ENCODE results near the gene RASSF3.
"Not testable (repeated sequence)": the region's sequence is repeated elsewhere in the genome, so short reads cannot be mapped to it uniquely, and the experiment has no call there.

Gene RASSF3

DNA sequence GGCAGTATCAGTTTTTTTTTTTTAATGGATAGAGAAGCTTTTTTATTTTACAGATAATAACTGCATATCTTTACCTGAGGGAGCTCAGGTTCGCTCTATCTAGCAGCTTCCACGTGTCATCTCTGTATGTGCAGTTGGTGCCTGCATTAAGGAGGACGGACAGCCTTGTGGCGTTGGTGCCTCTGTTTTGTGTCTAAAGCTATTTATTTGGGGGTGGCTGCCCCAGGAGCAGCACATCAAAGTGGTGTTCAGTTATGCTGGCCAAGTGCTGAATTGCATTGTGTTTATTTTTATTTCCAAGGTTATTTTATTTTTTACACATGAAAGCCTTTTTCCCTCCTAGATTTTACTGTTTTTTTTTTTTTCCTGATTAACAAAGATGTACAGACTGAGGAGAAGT, 59.7 kb downstream of the RASSF3 start:
- no peak for DNase-seq (ENCODE audit: low read depth)

DNA sequence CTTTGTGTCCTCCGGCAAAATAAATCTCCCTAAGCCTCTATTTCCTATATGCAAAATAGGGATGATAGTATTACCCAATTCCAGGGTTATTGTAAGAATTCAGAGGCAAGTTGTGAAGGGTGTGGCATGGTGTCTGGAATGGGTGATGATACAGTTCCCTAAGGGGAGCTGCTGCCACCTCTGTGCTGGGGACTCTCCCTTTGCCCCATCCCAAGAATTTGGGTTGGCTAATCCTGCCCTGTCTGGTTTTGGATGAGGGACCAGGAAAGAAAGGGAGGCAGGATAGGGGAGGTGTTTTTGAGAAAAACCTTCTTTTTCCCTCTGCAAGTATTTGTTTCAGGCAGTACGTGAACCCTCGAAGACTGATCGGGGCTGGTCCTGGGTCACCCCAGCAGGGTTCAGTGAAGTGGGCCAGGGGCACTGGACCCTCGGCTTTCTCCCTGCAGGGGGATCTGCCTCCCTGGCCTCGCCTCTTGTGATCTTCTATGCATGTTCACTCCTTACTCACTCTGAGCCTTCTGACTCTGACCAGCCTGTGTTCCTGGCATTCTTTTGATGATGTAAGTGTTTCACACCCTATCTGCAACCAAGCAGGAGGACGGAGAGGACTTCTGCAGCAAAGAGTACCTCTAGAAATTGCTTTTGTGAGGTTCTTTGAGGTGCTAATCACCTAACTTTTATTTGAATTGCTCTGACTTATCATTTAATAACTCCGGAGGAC, 60.8 kb downstream of the RASSF3 start:
- DNase-seq (ENCODE audit: low read depth): no peak

DNA sequence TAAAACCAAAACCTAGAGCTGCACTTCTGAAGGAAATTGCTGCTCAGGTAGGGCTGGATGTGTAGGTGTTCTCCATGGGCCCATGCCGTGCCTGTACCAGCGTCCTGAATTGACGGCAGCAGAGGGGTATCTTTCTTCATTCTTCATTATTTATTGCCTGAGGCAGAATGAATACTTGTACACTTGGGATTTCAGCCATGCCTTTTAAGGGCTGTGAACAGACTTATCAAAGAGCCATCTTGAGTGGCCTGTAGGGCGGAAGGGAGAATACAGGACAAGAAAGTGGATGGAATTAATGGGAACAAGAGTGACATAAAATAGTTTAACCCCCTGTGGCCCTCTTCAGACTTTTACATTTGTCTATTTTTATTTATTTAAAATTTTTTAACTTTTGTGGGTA, 61.4 kb downstream of the RASSF3 start:
- no peak for DNase-seq (ENCODE audit: low read depth)

DNA sequence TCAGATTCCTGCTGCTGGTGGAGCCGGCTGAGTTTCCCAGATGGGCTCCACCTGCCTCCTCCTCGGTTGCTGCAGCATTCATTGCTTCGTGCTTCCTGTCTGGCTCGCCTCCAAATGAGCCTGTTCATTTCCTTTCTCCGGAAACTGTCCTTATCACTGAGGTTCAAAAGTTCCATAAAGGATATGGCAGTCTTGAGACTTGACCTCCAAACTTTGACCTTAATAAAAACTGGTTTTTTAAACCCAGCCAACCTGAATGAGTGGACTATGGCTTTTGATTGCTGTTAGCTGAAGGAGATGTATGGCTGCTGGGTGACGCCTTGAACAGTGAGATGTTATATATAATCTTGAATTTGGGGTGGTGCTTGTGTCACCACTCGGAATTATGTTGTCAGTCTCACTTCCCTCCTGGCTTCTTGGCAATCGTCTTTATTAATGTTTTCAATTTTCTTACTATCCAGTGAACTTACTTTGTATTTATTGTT, 62.7 kb downstream of the RASSF3 start:
- DNase-seq (ENCODE audit: low read depth): no peak

DNA sequence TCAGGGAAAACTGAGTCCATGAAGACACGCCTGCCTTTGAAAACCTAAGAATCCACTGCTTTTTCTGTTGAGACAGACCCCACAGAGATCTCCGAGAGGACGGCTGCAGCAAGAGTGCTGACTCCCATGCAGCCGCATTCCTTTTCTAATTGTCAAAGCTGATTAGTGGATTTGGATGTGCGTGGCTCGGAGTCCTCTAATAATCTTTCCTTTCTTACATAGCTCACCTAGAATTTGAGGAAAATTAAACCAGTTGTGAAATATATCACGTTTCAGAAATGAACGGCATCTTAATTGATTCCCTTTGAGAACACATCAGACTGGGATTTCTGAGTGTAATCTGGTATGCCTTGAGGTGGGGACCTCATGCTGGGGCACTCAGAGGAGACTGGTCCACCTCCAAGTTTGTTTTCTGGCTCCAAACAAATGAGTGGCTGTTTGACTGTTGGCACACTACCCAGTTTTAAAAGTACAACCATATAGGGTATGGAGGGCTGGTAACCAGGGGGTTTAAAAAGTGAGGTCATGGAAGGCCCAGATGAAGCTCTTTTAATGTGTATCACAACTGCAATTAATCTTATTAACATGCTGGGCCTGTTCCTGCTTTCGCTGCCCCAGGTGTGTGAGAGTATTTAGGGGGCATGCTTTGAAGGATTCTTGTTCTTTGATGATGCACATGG, 63.3 kb downstream of the RASSF3 start:
- no peak for DNase-seq (ENCODE audit: low read depth)

DNA sequence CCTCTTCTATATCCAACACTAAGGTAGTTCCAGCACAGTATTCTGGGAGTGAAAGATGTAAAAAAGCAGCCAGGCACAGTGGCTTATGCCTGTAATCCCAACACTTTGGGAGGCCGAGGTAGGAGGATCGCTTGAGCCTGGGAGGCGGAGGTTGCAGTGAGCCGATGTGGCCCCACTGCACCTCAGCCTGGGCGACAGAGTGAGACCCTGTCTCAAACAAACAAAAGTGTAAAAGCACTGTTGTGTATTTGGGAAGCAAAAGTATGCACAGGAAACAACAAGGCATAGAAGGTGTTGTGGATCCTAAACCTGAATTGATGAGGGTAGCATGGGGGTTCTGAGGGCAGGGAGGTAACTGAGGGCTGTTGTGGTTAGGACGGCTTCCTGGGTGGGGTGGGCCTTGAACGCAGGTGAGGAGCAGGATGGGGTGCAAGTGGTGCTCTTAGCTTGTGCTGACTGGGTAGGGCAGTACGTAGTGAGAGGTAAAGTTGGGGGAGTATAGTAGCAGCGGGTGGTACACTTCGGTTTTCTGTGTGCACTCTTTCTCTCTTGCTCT, 64.2 kb downstream of the RASSF3 start:
- DNase-seq (ENCODE audit: low read depth): peak; percentile 40

DNA sequence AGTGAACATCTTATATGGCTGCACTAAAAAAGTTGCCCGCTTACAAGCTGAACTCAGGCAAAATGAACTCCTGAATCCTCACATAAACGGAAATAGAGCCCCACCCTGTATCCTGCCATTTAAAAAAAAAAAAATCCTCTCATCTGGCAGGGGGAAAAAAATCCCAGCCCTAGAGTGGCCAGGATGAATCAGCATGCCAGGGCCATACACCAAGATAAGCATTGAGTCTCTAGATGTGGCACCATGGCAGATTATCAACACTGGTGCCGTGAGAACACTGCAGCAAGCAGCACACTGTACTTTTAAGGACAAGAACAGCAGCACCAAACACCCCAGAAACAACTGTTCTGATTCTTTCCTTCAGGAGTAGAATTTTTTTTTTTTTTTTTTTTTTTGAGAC, 65.5 kb downstream of the RASSF3 start:
- no peak for DNase-seq (ENCODE audit: low read depth)

DNA sequence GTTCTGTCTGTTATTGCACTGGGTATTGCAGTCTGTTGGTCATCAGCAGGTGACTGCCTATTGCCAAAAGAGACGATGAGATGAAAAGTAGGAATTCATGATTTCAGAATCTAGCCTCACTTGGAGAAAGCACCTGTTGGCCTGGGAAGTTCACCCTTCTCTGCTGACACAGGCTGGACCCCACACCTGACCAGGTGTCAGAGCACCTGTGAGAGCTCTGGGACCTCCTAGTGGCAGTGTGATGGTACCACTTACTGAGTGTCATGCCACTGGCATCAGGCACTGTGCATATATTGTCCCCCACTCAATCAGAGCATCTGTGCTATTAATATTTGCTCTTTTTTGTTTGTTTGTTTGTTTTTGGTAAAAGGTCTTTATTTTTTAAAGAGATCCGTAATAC, 68.0 kb downstream of the RASSF3 start:
- DNase-seq (ENCODE audit: low read depth): no peak

DNA sequence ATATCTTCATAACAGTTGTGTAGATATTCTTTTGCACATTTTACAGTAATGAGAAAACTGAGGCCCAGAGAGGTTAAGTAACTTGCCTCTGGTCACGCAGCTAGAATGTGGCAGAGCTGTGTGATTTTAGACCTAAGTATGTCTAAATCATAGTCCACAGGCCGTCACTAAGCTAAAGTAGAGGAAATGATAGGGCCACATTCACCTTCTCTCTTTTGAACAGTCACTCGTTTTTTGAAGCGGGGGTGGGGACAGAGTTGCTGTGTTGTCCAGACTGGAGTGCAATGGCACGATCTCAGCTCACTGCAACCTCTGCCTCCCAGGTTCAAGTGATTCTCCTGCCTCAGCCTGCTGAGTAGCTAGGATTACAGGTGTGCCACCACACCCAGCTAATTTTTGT, 68.5 kb downstream of the RASSF3 start:
- DNase-seq (ENCODE audit: low read depth): no peak

DNA sequence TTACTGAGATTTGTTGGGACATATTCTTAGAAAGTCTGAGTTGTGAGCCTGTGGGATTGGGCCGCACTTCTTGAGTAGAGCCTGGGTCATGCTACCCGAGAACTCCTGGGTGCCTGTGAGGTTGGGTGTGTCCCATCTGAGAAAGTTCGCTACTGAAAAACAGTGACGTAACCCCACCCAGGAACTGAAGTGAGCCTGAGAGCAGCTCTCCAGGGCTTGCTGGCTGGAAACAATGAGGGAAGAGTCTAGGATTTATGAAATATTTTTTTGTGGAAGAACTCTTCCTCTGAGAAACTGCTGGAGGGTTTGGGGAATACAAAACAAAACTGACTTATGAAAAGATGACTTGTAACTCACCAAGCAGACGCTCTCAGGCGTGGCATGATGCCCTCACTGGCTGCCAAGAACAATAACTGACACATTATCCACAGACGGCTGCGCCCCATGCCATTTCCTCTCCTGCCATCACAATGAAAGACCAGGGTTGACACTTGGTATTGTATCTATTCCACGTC, 69.2 kb downstream of the RASSF3 start:
- peak; percentile 39 for DNase-seq (ENCODE audit: low read depth)

DNA sequence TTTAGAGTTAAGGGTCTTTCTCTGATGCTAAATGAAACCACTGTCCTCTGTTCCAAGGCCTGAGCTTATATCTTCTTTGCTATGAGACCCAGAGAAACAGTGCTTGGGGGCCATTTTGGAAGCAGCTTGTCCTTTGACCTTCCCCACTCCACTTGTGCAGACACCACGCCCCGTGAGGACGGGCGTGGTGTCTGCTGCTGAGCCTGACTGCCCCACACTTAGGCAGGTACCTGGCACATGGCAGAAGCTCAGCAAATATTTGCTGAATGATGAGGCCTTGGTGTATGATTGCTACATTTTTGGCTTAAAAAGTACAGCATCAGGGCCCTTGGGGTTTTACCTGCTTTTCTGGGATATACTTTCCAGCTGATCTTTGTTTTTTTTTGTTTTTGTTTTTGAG, 69.9 kb downstream of the RASSF3 start:
- no peak for DNase-seq (ENCODE audit: low read depth)

DNA sequence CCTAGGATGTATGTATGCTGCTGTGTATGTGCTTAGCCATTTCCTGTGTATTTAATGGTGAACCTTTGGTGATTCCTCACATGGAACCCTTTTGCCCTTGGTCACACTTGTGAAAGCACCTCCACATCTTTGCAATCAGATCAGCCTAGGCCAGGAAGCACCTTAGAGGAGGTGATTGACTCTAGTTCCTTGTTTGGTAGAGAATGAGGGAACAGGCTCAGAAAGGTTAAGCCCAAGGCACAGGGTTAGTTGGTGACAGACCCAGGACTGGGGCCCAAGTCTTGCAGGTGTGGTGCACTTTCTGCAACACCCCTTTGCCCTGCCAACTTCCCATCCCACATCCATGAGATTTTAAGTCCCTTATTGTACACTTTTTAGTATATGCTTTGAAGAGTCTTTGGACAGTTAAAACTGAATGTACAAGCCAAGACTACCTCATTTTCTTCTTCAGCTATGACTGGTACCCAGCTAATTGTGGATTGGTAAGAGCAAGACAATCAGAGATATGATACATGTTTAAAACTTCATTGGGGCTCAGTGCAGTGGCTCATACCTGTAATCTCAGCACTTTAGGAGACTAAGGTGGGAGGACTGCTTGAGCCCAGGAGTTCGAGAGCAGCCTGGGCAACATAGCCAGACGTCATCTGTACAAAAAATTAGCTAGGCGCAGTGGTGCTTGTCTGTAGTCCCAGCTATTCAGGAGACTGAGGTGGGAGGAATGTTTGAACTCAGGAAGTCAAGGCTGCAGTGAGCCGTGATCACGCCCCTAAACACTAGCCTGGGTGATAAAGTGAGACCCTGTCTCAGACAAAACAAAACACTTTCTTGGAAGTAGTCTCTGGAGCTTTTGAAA, 71.1 kb downstream of the RASSF3 start:
- no peak for DNase-seq (ENCODE audit: low read depth)

DNA sequence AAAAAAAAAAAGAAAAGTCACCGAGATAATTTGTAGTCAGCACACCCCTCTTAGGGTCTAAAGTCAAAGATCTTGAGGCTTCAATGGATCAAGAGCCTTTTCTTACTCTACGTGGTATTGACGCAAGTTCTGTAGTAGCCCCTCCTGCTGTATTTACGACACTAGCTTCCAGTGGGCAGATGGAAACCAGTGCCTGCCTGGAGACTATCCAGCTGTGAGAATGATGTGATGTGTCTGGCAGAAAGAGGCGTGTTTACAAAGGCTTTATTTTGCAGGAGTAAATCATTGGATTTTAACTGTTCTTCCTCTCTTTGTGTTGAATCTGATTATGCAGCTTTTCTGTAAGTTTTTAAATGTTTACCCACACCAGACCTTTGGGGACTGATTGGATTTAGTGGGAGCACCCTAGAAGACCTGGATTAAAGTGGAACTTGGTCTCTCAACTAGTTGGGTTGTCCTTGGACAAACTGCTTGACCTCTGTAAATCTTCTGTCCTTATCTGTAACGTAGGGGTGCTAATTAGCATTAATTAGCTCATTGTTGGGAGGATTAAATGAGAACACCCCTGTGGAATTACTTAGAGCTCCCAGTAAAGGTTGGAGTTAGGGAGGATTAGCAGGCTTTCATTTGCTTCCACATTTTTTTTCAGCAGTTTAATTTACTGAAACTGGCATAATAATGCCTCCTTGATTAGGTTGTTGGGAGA, 72.4 kb downstream of the RASSF3 start:
- no peak for DNase-seq (ENCODE audit: low read depth)

DNA sequence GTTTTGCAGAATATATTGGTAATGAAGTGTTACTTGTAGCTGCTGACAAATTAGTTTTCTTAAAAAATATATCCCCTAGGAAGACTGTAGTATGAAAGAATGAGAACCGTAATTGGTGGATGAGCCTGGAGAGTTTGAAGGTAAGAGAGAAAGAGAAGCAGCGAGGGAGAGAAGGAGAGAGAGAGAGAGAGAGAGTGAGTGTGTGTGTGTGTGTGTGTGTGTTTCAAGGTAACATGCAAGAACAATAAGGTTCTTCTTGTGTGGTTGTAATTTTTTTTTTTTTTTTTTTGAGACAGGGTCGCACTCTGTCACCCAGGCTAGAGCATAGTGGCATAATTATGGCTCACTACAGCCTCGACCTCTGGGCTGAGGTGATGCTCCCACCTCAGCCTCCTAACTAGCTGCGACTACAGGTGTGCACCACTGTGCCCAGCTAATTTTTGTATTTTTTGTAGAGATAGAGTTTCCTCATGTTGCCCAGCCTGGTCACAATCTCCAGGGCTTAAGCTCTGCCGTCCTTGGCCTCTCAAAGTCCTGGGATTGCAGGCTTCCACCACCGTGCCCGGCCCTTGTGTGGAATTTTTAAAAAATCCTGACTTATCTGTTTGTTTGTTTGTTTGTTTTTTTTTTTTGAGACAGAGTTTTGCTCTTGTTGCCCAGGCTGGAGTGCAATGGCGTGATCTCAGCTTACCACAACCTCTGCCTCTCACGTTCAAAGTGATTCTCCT, 73.7 kb downstream of the RASSF3 start:
- no peak for DNase-seq (ENCODE audit: low read depth)

DNA sequence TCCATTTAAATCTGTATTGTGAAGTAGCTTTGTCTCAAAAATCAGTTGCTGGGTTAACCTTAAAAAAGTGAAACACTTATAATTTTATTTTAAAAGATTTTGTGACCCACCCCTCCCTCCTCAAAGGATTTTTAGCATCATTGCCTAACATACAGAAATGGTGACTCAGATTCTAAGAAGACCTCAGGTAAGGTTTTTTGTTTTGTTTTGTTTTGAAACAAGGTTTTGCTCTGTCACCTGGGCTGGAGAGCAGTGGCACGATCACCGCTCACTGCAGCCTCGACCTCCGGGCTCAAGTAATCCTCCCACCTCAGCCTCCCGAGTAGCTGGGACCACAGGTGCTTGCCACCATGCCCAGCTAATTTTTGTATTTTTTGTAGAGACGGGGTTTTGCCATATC, 74.8 kb downstream of the RASSF3 start:
- DNase-seq (ENCODE audit: low read depth): no peak

DNA sequence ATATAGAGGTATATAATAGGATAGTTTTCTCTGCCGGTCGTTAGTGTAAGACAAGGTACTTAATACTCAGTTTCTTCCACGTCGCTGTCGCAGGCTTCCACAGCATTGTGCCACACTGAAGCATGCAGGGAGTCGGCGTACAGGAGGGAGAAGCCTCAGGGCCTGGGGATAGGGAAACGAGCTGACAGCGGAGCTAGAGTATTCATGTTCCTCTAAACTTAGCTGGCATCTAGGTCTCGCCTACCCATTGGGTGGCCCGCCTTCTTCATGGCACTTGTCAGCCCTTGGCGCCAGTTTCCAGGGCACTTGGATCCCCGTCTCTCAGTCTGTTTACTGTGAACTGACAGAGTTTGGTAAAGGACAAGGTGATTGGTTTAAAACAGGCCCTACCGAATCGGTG, 75.3 kb downstream of the RASSF3 start:
- no peak for DNase-seq (ENCODE audit: low read depth)

DNA sequence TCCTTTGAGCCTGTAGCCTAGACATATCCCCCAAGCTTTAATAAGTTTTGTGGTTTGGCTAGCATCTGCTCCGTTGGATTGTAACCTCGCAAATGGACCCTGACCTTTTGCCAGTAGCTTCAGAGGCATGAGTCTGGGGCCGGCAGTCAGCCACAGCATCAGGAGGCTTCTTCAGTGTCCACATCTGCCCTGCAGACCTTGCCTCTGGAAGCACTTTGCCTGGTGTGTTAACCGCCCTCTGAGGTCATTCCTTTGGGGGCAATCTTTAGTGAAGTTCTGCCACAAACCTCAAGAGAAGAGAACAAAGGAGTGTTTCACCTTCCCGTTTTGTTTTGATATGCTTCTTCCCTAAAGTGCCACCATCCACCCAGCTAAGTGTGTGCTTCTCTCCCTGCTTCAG, 77.5 kb downstream of the RASSF3 start:
- no peak for DNase-seq (ENCODE audit: low read depth)

DNA sequence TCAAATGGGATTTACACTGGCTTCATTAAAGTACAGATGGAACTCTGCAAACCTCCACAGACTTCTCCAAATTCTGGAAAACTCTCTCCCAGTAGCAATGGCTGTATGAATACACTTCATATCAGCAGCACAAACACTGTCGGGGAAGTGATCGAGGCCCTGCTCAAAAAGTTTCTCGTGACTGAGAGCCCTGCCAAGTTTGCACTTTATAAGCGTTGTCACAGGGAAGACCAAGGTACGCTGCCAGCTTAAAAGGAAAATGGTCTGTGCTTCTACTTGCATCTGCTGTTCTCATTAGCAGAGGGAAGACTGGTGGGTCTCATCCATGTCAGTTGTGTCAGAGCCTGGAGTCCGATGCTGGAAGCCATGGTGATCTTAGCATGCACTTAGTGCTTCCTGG, 77.9 kb downstream of the RASSF3 start:
- DNase-seq (ENCODE audit: low read depth): no peak

DNA sequence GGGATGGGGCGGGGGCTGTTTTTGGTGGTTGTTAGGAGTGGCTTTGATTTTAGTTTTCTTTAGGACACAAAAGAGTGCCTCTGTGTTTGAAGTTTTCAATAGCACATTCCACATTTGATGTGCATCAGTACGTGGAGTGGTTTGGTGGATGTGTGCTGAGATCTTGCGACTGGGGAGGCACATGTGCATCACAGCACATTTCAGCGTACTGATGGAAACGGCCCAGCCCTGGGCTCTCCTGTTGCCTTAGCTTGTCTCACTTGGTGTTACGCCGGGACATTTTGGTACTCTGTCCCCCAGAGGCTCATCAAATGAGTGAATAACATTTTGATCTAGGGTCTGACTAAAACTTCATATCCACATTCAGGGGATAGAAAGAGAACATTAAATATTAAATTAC, 78.4 kb downstream of the RASSF3 start:
- DNase-seq (ENCODE audit: low read depth): no peak

DNA sequence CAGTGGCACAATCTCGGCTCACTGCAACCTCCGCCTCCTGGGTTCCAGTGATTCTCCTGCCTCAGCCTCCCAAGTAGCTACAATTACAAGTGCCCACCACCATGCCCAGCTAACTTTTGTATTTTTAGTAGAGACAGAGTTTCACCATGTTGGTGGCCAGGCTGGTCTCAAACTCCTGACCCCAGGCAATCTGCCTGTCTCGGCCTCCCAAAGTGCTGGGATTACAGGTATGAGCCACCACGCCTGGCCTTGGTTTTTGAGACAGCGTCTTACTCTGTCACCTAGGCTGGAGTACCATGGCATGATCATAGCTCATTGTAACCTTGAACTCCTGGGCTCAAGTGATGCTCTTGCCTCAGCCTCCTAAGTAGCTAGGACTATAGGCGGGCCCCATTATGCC, 79.9 kb downstream of the RASSF3 start:
- not testable (repeated sequence) for DNase-seq (ENCODE audit: low read depth)

DNA sequence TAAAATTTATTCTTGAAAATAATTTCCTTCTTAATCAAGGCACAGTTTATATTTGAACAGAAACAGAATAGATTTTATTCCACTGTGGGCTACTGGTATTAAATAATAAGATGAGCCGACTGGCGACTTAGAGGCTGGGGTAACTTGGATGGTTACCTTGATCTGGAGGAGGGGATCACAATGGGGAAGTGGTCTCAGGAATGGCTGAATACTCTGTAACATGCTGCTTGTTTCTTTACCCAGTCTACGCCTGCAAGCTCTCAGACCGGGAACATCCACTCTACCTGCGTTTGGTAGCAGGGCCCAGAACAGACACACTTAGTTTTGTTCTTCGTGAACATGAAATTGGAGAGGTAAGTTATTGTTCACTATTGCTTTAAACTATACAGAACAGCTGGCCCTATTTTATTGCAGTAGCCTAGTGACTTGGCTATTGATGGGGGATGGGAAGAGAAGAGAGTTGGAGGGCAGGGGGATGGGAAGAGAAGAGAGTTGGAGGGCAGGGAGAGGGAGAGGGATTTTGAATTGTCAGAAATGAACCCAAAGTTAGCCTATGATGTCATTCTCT, 81.0 kb downstream of the RASSF3 start:
- DNase-seq (ENCODE audit: low read depth): no peak
